ENCODE data around the gene G3BP1. TPM values are rescaled to one million over a fixed set of nuclear protein-coding genes. Genes with fewer than 3 reads are reported as not detected.

G3BP1 gene
- total RNA-seq, 4 donors from 2014 or later, result 65.7 to 117 (median 91.0) TPM

DNA sequence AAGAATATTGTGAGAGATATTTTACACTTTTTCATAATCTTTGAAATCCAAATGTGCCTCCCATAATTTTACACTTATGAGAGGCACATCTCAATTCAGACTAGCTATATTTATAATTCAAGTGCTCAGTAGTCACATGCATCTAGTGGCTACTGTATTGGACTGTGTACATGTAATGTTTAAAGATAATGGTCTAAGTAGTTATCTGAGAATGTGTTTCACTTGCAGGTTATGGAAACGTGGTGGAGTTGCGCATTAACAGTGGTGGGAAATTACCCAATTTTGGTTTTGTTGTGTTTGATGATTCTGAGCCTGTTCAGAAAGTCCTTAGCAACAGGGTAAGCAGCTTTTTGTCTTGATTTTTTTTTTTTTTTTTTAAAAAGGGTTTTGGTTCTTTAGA is 28.8 kb downstream of the G3BP1 start:
- TF ChIP-seq, protein P1, sequence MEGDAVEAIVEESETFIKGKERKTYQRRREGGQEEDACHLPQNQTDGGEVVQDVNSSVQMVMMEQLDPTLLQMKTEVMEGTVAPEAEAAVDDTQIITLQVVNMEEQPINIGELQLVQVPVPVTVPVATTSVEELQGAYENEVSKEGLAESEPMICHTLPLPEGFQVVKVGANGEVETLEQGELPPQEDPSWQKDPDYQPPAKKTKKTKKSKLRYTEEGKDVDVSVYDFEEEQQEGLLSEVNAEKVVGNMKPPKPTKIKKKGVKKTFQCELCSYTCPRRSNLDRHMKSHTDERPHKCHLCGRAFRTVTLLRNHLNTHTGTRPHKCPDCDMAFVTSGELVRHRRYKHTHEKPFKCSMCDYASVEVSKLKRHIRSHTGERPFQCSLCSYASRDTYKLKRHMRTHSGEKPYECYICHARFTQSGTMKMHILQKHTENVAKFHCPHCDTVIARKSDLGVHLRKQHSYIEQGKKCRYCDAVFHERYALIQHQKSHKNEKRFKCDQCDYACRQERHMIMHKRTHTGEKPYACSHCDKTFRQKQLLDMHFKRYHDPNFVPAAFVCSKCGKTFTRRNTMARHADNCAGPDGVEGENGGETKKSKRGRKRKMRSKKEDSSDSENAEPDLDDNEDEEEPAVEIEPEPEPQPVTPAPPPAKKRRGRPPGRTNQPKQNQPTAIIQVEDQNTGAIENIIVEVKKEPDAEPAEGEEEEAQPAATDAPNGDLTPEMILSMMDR (IDR thresholded peaks at IDR 0.05; ENCODE audit: low read depth), result no peak

DNA sequence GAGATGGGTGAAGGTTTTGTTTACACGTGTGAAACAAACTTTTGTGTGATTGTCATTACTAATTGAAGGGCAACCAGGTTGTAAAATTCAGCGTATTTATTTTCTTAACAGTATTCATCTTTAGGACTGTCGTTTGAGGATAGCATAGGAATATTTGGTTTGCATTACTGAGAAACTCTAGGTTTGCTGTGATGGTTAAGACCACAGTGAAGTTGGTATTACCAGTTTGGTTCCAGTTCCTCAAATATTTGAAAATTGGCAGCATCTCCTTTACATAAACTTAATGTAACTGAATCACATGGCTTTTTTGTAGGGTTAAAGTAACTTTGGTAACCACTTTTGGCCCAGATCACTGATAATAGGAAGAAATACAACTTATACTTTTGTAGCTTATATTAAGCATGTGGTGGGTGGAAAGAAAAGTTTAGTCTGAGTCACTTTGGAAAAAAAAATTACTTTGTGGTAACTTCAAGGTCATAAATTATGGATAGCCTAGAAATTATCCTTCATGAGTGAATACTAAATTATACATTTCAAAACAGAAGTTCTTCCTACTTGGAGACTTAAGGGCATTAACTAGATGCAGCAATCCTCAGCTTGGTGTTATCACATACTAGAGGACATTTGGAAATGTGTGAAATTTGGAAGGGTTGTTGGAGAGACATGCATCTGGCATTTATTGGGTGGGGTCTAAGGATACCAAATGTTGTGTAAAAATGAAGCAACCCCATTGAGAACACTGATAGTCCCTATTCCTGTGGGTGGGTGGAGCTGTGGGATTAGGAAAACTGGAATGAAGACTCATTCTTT is 33.9 kb downstream of the G3BP1 start:
- TF ChIP-seq, protein P1 (IDR thresholded peaks at IDR 0.05; ENCODE audit: low read depth), result no peak

DNA sequence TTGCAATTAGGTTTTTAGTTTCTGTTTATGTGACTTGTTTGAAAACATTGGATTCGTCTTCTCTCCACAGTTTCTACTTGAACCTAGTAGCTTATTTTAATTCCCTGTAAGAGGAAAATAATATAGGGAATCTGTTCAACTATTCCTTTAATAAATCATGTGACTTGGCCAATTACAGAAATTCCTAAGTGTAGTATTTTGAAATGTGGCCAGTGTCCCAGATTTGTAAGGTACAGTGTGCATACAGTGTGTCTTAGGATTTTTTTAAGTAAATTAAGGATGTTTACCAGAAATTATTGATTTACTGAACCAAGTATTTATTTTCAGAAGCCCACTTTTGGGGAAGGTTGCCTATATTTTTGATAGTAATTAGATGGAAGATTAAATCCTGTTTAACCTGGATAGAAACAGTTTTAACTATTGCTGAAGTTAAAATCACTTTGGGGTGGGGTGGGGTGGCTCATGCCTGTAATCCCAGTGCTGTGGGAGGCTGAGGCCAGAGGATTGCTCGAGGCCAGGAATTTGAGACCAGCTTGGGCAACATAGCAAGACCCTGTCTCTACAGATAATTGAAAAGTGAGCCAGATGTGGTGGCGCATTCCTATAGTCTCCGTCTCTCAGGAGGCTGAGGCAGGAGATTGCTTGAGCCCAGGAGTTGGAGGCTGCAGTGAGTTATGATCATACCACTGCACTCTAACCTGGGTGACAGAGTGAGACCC is 36.9 kb downstream of the G3BP1 start:
- TF ChIP-seq, protein P1 (IDR thresholded peaks at IDR 0.05; ENCODE audit: low read depth), result no peak

DNA sequence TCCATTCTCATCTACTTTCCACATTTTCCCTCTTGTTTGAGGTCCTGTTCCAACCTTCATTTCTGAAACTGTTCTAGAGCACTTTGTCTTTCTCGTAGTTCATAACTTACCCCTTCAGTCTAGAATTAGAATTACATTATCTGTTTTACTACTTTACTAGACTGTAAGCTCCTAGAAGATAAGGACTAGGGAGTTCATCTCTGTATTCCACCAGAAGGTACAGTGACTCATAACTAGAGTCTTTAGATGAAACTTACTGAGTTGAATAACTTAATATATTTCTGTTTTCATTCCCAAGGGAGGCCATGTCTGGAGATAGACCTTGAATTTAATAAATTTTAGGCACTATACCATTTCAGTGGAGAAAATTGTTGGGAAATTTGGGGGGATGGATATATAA is 38.7 kb downstream of the G3BP1 start:
- TF ChIP-seq, protein P1 (IDR thresholded peaks at IDR 0.05; ENCODE audit: low read depth), result no peak

DNA sequence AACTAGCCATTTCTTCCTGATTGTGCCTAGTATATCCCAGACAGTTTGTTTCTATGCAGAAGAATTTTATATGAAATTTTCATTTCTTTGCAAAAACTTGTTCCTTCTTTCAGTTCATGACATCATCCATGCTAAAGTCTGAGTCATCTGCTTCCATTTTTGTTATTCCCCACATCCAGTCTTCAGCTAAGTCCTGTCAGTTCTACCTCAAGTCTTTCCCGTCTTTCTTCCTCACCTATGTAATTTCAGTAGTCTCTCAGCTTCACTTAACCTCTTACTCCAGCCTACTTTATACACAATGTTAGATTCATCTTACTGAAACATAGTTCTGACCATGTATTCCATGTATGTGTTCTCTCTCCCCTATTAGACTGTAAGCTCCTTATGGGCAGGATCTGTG is 39.1 kb downstream of the G3BP1 start:
- TF ChIP-seq, protein P1 (IDR thresholded peaks at IDR 0.05; ENCODE audit: low read depth), result no peak

DNA sequence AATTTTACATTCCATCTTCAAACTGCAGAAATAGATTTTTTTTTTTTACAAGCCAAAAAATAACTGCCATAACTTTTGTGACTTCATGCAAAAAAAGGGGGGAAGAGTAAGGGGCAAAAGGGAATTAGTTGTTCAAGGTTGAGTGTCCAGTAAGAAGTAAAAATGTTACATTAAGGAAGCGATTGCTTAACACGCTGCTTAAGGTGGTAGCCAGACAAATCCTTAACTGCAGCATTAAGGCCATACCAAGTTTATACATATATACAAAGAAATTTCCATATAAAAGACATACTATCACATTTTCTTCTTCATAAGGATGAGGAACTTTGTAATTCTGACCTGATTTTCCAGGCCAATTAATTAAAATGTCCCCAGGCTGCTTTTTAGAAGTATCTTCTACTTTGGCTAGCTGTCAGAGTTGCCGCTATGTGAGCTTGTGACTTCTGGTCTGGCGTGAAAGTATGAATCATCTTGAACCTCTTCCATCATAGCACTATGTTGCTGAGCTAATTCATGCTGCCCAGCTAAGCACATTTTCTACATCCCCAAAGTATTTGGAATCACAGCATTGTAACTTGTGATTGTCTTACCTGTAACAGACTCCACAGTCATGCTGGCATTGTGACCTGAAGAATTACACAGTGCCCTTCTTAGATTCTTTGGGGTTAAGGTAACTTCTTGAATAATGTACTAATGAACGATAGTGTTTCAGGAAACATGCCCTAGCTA is 40.0 kb downstream of the G3BP1 start:
- TF ChIP-seq, protein P1 (IDR thresholded peaks at IDR 0.05; ENCODE audit: low read depth), result no peak

All from subcutaneous adipose tissue (tissue), 4 donors.